GM04504 (cell line): ENCODE results near the gene NCBP1.
A peak's percentile ranks its signal among the peaks of the same experiment; 100 is the strongest.
"Not testable (repeated sequence)": the region's sequence is repeated elsewhere in the genome, so short reads cannot be mapped to it uniquely, and the experiment has no call there.

ENCODE experiments used
- DNase-seq: peaks from one replicate; pipeline ENCODE4 v3.0.0-alpha.2; 2012; ENCODE audit warnings: low read depth

The NCBP1 gene, protein sequence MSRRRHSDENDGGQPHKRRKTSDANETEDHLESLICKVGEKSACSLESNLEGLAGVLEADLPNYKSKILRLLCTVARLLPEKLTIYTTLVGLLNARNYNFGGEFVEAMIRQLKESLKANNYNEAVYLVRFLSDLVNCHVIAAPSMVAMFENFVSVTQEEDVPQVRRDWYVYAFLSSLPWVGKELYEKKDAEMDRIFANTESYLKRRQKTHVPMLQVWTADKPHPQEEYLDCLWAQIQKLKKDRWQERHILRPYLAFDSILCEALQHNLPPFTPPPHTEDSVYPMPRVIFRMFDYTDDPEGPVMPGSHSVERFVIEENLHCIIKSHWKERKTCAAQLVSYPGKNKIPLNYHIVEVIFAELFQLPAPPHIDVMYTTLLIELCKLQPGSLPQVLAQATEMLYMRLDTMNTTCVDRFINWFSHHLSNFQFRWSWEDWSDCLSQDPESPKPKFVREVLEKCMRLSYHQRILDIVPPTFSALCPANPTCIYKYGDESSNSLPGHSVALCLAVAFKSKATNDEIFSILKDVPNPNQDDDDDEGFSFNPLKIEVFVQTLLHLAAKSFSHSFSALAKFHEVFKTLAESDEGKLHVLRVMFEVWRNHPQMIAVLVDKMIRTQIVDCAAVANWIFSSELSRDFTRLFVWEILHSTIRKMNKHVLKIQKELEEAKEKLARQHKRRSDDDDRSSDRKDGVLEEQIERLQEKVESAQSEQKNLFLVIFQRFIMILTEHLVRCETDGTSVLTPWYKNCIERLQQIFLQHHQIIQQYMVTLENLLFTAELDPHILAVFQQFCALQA

DNA sequence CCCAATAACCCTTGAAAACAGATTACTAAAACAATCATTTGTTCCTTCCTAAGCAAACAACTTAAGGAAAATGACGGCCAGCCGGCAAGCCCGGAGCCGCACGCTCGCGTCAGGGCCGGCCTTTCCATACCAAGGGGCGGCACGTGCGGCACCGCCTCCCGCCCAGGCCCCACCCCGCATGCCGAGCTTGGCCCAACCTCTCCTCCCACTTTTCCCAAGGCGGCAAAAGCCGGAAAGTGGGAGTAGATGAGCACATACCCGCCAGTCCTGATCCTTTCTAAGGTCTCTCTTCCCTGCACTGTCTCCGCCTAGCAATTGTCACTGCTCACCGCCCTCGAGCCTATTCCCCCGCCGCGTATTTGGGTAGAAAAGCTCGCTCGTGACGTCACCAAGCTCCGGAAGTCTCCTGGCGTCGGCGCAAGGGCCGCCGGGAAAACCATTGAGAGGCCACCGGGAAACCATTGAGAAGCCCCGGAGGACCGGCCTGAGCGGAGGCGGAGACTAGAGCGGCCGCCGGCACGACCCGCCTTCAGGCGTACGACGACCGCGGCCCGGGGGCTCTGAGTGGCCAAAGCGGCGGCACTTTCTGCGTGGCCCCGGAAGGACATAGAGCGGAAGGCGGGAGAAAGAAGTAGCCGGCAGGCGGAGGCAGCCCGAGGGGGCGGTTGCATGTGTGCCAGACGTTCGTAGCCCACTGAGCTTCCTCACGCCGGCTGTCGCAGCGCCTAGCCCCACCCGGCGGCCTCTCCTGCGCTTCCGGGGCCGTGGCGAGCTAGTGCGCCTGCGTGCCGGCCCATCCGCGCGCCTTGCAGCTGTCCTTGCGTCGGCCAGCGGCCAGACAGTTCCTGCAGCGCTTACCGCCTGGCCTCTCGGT is at the start of gene NCBP1, which contains the start of gene TSTD2:
TSS of gene NCBP1 (plus strand) at position 837 of the 874 bp plus-strand sequence. CDS start 61 bp downstream, outside the sequence.
TSS of gene TSTD2 (minus strand) at position 384 of the 874 bp plus-strand sequence. CDS start 5,806 bp downstream, outside the sequence.
- DNase-seq: peak; percentile 96

- not testable (repeated sequence) for DNase-seq
Measured at GRCh38 chr9:97584778-97585177, 48.8 kb upstream of the NCBP1 start.

DNA sequence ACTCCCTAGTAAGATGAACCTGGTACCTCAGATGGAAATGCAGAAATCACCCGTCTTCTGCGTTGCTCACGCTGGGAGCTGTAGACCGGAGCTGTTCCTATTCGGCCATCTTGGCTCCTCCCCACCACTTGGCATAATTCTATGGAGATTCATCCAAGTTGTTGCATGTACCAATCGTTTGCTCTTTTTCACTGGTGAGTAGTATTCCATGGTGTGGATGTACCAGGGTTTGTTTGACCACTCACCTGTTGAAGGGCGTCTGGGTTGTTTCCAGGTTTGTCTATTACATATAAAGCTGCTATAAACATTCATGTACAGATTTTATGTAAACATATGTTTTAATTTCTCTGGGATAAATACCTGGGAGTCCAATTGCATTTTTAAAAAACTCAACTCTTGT is 46.7 kb upstream of the NCBP1 start:
- not testable (repeated sequence) for DNase-seq

GRCh38 chr9:97591535-97591934 is 42.1 kb upstream of the NCBP1 start:
- no peak for DNase-seq

GRCh38 chr9:97592126-97592525 is 41.5 kb upstream of the NCBP1 start:
- DNase-seq: no peak

- no peak for DNase-seq
Measured at GRCh38 chr9:97593960-97594359, 39.7 kb upstream of the NCBP1 start.

DNA sequence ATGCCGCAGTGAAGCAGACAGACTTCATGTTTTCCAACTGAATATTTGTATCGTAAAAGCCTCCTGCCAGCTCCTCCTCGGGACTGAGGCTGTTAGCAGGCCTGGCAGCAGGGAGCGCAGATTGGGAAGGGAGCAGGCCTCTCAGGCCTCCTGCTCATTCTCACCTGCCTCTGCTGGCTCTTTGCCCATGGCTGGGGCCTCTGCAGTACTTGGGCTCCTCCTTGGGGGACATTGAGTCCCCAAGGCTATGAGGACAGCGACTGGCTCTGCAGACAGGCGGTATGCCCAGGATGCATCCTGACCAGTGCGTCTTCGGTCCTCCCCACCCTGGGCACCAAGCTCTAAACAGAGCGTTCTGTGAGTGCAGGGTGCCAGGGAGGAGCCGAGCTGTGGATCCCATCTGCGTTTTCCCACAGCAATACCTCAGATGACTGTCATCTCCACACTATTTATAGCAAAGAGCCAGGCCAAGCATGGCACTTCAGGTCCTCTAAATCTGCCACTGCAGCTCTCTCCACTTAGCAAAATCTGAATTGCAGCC is 39.2 kb upstream of the NCBP1 start:
- DNase-seq: no peak

GRCh38 chr9:97596906-97597305 is 36.7 kb upstream of the NCBP1 start:
- no peak for DNase-seq

- peak; percentile 55 for DNase-seq
Measured at GRCh38 chr9:97598461-97599288, 34.9 kb upstream of the NCBP1 start.

DNA sequence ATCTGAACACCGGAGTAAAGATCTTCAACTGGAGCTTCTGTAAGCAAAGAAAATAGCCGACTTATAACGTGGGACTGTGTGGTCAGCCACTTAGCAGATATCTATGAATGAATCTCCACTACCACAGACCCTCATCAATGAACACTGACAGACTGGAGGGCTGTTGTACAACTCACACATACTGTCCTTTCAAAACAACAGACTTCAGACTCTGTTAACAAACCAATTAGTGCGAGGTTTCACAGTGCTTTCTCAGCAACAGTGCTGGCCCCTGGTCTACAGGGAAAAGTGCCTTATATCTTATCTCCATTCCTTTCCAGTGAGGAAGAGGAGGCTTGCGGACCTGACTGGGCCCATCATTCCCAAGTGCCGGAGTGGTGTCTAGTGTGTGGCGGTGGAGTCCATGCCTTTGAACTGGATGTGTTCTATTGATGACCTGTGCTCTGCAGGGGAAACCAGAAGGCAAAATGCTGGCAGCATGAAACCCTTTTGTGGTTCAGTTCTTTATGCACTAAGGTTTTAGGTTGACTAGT is 34.2 kb upstream of the NCBP1 start:
- no peak for DNase-seq

- no peak for DNase-seq
Measured at GRCh38 chr9:97600531-97601227, 32.9 kb upstream of the NCBP1 start.

- DNase-seq: no peak
Measured at GRCh38 chr9:97601228-97601898, 32.3 kb upstream of the NCBP1 start.

DNA sequence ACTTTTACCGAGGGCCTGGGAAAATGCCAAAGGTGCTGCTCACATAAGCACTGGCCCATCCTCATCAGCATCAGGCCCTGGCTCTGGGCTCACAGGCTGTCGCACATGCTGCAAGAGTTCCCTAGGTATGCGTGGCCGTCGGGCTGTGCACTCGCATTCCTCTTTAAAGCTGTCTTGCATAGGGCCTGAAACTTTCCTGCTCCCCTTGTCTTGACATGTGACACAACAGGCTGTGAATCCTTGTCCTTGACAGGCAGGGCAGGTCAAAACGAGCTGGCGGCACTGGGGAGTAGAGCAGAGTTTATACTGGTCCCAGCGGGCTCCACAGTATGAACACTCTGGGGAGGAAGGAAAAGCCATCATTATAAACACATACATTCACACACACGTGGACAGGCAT is 31.2 kb upstream of the NCBP1 start:
- no peak for DNase-seq

DNA sequence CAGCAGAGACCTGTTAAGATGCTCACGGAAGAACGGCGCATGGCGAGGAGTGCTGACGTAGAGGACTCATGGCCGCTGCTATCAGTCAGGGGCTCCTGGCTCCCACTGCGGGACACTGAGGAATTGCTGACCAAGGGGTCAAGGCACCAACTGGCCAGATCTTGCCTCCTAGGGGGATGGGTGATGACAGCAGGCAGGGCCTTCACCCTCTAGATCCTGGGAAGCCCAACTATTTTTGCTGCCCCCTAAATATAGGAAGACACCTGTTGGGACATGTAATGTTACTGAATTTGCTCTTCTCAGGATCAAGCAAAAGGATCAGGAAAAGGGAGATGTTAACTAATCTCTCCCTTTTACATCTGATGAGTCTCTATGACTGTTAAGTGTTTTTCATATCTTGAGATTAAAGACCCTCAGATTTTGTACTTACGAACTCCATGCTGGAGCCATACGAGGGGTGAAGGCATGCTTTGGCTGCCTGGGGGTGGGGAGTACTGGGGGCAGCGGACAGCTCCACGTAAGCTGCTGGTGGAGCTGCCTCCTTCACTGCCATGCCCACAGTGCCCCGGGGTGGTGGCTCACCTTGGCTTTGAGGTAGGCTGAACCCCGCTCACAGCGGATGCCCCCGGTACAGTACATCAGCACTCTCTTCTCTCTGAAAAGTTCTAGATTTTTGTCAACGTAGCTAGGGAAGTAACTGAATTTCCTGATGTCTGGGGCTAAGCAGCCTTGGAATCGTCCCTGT is 28.5 kb upstream of the NCBP1 start:
- no peak for DNase-seq

- DNase-seq: peak; percentile 33
Measured at GRCh38 chr9:97615439-97616072, 18.1 kb upstream of the NCBP1 start.

DNA sequence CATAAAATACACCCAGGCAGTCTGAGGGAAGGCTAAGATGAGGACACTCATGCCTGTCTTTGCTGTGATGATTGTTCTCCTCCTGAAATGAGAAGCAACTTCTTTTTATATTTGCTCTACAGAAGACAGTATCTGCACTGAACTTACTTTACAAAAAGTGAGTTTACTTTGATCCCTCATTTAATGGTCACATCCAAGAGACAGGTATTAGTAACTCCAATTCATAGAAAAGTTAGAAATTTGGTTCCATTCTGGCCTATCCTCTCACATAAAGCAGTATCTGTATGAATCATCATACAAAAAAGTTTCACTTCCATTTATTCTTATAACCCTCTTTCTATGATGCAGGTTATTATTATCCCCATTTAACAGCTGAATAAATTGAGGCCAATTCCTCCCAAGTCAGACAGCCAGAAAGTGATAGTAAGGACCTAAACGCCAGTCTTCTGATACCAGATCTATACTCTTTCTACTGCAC is 15.6 kb upstream of the NCBP1 start:
- DNase-seq: no peak

- DNase-seq: not testable (repeated sequence)
Measured at GRCh38 chr9:97620063-97620462, 13.6 kb upstream of the NCBP1 start.

GRCh38 chr9:97622483-97622882 is 11.1 kb upstream of the NCBP1 start:
- not testable (repeated sequence) for DNase-seq
